ENCODE data around the gene EEF1E1. TPM values are rescaled to one million over a fixed set of nuclear protein-coding genes. Genes with fewer than 3 reads are reported as not detected.

Gene EEF1E1
- total RNA-seq, 6 experiments from 2014 or later, result 4.6 to 33.9 (median 10.1) TPM

DNA sequence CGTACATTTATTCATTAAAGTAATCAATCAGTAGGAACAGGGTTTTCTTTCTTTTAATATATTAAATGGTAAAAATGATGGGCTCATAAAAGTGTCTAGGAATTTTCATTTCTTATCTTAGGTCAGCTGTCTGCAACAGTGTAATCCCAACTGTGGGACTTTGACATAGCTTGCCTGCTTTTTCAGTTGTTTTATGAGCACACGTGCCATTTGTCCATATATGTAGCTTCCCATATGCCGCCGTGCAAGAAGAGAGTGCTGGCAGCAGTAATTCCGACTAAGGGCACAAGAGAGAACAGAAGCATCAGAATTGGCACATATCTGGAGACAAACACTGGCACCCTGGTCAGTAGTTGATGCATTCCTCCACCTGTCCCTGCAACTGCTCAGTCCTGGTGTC lies 20.9 kb upstream of the EEF1E1 start:
- H3K27ac ChIP-seq, result no peak overlapping the region
- no peak for DNase-seq
- H3K4me3 ChIP-seq, result no peak overlapping the region
- TF ChIP-seq, protein P1, sequence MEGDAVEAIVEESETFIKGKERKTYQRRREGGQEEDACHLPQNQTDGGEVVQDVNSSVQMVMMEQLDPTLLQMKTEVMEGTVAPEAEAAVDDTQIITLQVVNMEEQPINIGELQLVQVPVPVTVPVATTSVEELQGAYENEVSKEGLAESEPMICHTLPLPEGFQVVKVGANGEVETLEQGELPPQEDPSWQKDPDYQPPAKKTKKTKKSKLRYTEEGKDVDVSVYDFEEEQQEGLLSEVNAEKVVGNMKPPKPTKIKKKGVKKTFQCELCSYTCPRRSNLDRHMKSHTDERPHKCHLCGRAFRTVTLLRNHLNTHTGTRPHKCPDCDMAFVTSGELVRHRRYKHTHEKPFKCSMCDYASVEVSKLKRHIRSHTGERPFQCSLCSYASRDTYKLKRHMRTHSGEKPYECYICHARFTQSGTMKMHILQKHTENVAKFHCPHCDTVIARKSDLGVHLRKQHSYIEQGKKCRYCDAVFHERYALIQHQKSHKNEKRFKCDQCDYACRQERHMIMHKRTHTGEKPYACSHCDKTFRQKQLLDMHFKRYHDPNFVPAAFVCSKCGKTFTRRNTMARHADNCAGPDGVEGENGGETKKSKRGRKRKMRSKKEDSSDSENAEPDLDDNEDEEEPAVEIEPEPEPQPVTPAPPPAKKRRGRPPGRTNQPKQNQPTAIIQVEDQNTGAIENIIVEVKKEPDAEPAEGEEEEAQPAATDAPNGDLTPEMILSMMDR (IDR thresholded peaks at IDR 0.05), result no peak
- TF ChIP-seq POLR2A (IDR thresholded peaks at IDR 0.05), result no peak
- no peaks in the 10 kb centered on the region for H3K9me3 ChIP-seq
- no peaks in the 10 kb centered on the region for H3K27me3 ChIP-seq
- no peaks in the 10 kb centered on the region for H3K36me3 ChIP-seq
- no peak for ATAC-seq
- intact Hi-C loops (cut with DNase I), result no loop called here
- no peaks in the 10 kb centered on the region for H3K4me1 ChIP-seq
- 65% methylated on average over 5 of the region's 5 CpGs for WGBS (ENCODE audit: insufficient coverage, low coverage, low lambda C conversion rate, missing lambda C conversion rate)

DNA sequence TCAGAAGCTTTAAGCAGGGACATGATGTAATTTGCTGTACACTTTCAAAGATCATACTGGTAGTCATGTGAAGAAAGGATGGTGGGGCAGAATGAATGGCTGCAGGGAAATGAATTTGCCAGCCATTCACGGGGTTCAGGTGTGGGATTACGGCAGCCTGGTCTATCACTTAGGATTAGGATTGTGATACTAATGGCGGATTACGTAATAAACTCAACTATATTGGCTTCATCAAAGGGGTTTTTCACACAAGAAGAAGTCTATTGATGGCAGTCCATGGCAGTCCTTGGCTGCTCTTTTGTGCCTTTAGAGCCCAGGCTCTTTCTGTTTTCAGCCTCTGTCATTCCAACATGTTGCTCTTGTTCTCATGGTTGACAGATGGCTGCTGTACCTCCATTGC lies 12.6 kb upstream of the EEF1E1 start:
- DNase-seq, result no peak
- no peak overlapping the region for H3K27ac ChIP-seq
- 67% methylated on average over 2 of the region's 4 CpGs for WGBS (ENCODE audit: insufficient coverage, low coverage, low lambda C conversion rate, missing lambda C conversion rate)
- H3K36me3 ChIP-seq, result no peaks in the 10 kb centered on the region
- H3K4me3 ChIP-seq, result no peak overlapping the region
- no peak for ATAC-seq
- no peaks in the 10 kb centered on the region for H3K4me1 ChIP-seq
- no peaks in the 10 kb centered on the region for H3K27me3 ChIP-seq
- no peaks in the 10 kb centered on the region for H3K9me3 ChIP-seq
- TF ChIP-seq POLR2A (IDR thresholded peaks at IDR 0.05), result no peak
- TF ChIP-seq, protein P1 (IDR thresholded peaks at IDR 0.05), result no peak
- intact Hi-C loops (cut with DNase I), result no loop called here

- DNase-seq, result no peak
- TF ChIP-seq, protein P1 (IDR thresholded peaks at IDR 0.05), result no peak
- TF ChIP-seq POLR2A (IDR thresholded peaks at IDR 0.05), result no peak
- Histone ChIP-seq H3K9me3 (no peaks in the 10 kb centered on the region), H3K36me3 (no peaks in the 10 kb centered on the region), H3K27me3 (no peaks in the 10 kb centered on the region), H3K4me3 (no peak overlapping the region), H3K27ac (no peak overlapping the region), H3K4me1 (no peaks in the 10 kb centered on the region)
- no peak for ATAC-seq
- intact Hi-C loops (cut with DNase I), result no loop called here
- 46% methylated on average over 4 of the region's 4 CpGs for WGBS (ENCODE audit: insufficient coverage, low coverage, low lambda C conversion rate, missing lambda C conversion rate)
Observed at GRCh38 chr6:8113131-8113654, 10.8 kb upstream of the EEF1E1 start.

DNA sequence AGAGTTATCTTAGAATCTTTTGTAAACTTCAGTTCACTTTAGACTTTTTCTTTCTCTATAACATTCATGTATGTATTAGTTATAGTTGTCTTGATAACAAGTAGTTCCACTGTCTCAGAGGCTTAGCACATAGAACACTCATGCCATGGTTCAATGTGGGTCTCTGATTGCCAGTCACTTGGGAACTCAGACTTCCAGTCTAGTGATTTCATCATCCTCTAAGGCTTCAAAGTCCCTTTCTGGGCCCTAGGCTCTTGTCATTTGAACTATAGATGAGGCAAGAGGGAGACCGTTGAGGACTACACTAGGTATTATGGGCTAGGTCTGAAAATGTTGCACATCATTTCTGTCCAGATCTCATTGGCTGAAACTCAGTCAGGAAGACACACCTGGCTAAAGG lies 8.4 kb upstream of the EEF1E1 start:
- Histone ChIP-seq H3K27me3 (no peaks in the 10 kb centered on the region), H3K4me3 (no peak overlapping the region), H3K4me1 (no peaks in the 10 kb centered on the region), H3K27ac (no peak overlapping the region), H3K36me3 (no peaks in the 10 kb centered on the region), H3K9me3 (no peaks in the 10 kb centered on the region)
- intact Hi-C loops (cut with DNase I), result no loop called here
- ATAC-seq (peak; percentile 65 to 94 (median 74)), DNase-seq (no peak)
- TF ChIP-seq, protein P1 (IDR thresholded peaks at IDR 0.05), result no peak
- TF ChIP-seq POLR2A (IDR thresholded peaks at IDR 0.05), result no peak
- WGBS (ENCODE audit: insufficient coverage, low coverage, low lambda C conversion rate, missing lambda C conversion rate), result 20% methylated on average over 1 of the region's 1 CpG
